ENCODE results near the gene LRBA. TPM values are rescaled to one million over a fixed set of nuclear protein-coding genes. Genes with fewer than 3 reads are reported as not detected.
A peak's percentile ranks its signal among the peaks of the same experiment; 100 is the strongest.
"Not testable (repeated sequence)": the region's sequence is repeated elsewhere in the genome, so short reads cannot be mapped to it uniquely, and the experiment has no call there.

The LRBA gene
- total RNA-seq, 1 donor from 2014 or later = 63.4 TPM

GRCh38 chr4:150570862-150571261 lies 444.2 kb downstream of the LRBA start:
- no peak for DNase-seq (ENCODE audit: low read depth, low spot score)

GRCh38 chr4:150569998-150570535 lies 445.0 kb downstream of the LRBA start:
- DNase-seq (ENCODE audit: low read depth, low spot score) = no peak

- DNase-seq (ENCODE audit: low read depth, low spot score) = no peak
These were observed 445.6 kb downstream of the LRBA start for GRCh38 chr4:150569384-150569987.

GRCh38 chr4:150567070-150567469 lies 448.0 kb downstream of the LRBA start:
- DNase-seq (ENCODE audit: low read depth, low spot score) = no peak

GRCh38 chr4:150564967-150565366 lies 450.1 kb downstream of the LRBA start:
- not testable (repeated sequence) for DNase-seq (ENCODE audit: low read depth, low spot score)

GRCh38 chr4:150562751-150563150 lies 452.3 kb downstream of the LRBA start:
- DNase-seq (ENCODE audit: low read depth, low spot score) = no peak

GRCh38 chr4:150562250-150562649 lies 452.8 kb downstream of the LRBA start:
- no peak for DNase-seq (ENCODE audit: low read depth, low spot score)

- no peak for DNase-seq (ENCODE audit: low read depth, low spot score)
These were observed 453.8 kb downstream of the LRBA start for GRCh38 chr4:150561143-150561737.

GRCh38 chr4:150557811-150558210 lies 457.3 kb downstream of the LRBA start:
- not testable (repeated sequence) for DNase-seq (ENCODE audit: low read depth, low spot score)

- DNase-seq (ENCODE audit: low read depth, low spot score) = no peak
These were observed 467.8 kb downstream of the LRBA start for GRCh38 chr4:150547154-150547838.

- no peak for DNase-seq (ENCODE audit: low read depth, low spot score)
These were observed 468.8 kb downstream of the LRBA start for GRCh38 chr4:150546286-150546685.

- DNase-seq (ENCODE audit: low read depth, low spot score) = no peak
These were observed 472.0 kb downstream of the LRBA start for GRCh38 chr4:150543042-150543441.

- no peak for DNase-seq (ENCODE audit: low read depth, low spot score)
These were observed 473.4 kb downstream of the LRBA start for GRCh38 chr4:150541681-150542080.

GRCh38 chr4:150540959-150541360 lies 474.1 kb downstream of the LRBA start:
- DNase-seq (ENCODE audit: low read depth, low spot score) = no peak

GRCh38 chr4:150540536-150540935 lies 474.5 kb downstream of the LRBA start:
- no peak for DNase-seq (ENCODE audit: low read depth, low spot score)

- not testable (repeated sequence) for DNase-seq (ENCODE audit: low read depth, low spot score)
These were observed 477.2 kb downstream of the LRBA start for GRCh38 chr4:150537911-150538310.

- no peak for DNase-seq (ENCODE audit: low read depth, low spot score)
These were observed 480.3 kb downstream of the LRBA start for GRCh38 chr4:150534818-150535217.

GRCh38 chr4:150533673-150534072 lies 481.4 kb downstream of the LRBA start:
- no peak for DNase-seq (ENCODE audit: low read depth, low spot score)

GRCh38 chr4:150525321-150525868 lies 489.7 kb downstream of the LRBA start:
- no peak for DNase-seq (ENCODE audit: low read depth, low spot score)

GRCh38 chr4:150518559-150518958 lies 496.5 kb downstream of the LRBA start:
- peak; percentile 17 for DNase-seq (ENCODE audit: low read depth, low spot score)

GRCh38 chr4:150515135-150515534 lies 499.9 kb downstream of the LRBA start:
- peak; percentile 53 for DNase-seq (ENCODE audit: low read depth, low spot score)

- no peak for DNase-seq (ENCODE audit: low read depth, low spot score)
These were observed 500.4 kb downstream of the LRBA start for GRCh38 chr4:150514709-150515108.

Measured in pulmonary artery endothelial cell (primary cell).